Transverse colon (tissue), 4 donors: ENCODE results near the gene OAF. TPM values are rescaled to one million over a fixed set of nuclear protein-coding genes. Genes with fewer than 3 reads are reported as not detected.

Source experiments
- DNase-seq: peaks from one replicate; pipeline ENCODE4 v3.0.0-alpha.2; 2019
- H3K27ac ChIP-seq, 4 donors: fragments of 200-600 bp; sonication (generic); 2 replicates each; pipeline ENCODE4 v1.5.1; 2016 to 2018; ENCODE audit warnings: inconsistent platforms in 4 of 4
- H3K27me3 ChIP-seq: fragments of 200-600 bp; sonication (generic); 2 replicates; pipeline ENCODE4 v1.5.1; 2017; ENCODE audit warnings: inconsistent platforms
- H3K36me3 ChIP-seq, 4 donors: fragments of 200-600 bp; sonication (generic); 2 replicates each; pipeline ENCODE4 v1.5.1; 2017 to 2019; ENCODE audit warnings: inconsistent platforms in 4 of 4
- H3K4me1 ChIP-seq, 4 donors: fragments of 200-600 bp; sonication (generic); 2 replicates each; pipeline ENCODE4 v1.5.1; 2017 to 2020; ENCODE audit warnings: inconsistent platforms in 4 of 4
- H3K4me3 ChIP-seq, 4 donors: fragments of 200-600 bp; sonication (generic); 1 replicate in 1 of 4; 2 replicates in 3 of 4; pipeline versions ENCODE4 v1.5.1 to v1.6.1; 2017 to 2019; ENCODE audit warnings: inconsistent platforms in 4 of 4
- H3K9me3 ChIP-seq, 2 donors: fragments of 200-600 bp; sonication (generic); 2 replicates each; pipeline ENCODE4 v1.5.1; 2017 to 2019; ENCODE audit warnings: inconsistent platforms in 2 of 2
- CTCF ChIP-seq, 5 experiments: fragments of 200-600 bp in 3 of 5; fragments of 450-650 bp in 2 of 5; sonication (generic) in 3 of 5; IDR thresholded peaks; 1 replicate in 2 of 5; 2 replicates in 3 of 5; pipeline ENCODE4 v1.5.1; 2016 to 2017; ENCODE audit warnings: antibody characterized with exemption in 5 of 5, inconsistent platforms in 3 of 5, mild to moderate bottlenecking in 2 of 5, moderate library complexity in 1 of 5
- EP300 ChIP-seq: sonication (generic); formaldehyde crosslinking; IDR thresholded peaks from one replicate; pipeline ENCODE4 v1.6.1; 2017; ENCODE audit warnings: antibody characterized with exemption, low read depth
- POLR2A ChIP-seq: fragments of 450-650 bp; IDR thresholded peaks from one replicate; pipeline ENCODE4 v1.6.1; 2016; ENCODE audit warnings: antibody characterized with exemption, mild to moderate bottlenecking, moderate library complexity
- POLR2AphosphoS5 ChIP-seq, 3 donors: sonication (generic); formaldehyde crosslinking; IDR thresholded peaks; one replicate each; pipeline ENCODE4 v1.6.1; 2016; ENCODE audit warnings: antibody characterized with exemption in 3 of 3
- WGBS, 2 donors: methylation state at CpG; one replicate each; pipeline ENCODE4 v1.1.5; 2018; ENCODE audit warnings: low coverage in 1 of 2; 5-methylcytosine and 5-hydroxymethylcytosine counted together
- in situ Hi-C, 4 donors: fragments of 200-750 bp; cut with MboI; loops; one replicate each; pipeline versions ENCODE4 v1.15.0 to v1.15.1; 2017; ENCODE audit warnings: low sequenced_read_pairs in 3 of 4, low pct_ligation_motif_present in 1 of 4, low pct_unique_long_range_greater_than_20kb in 1 of 4
- intact Hi-C: fragments of 100-400 bp; cut with DNase I; formaldehyde crosslinking; loops from one replicate; pipeline ENCODE4 v1.15.1; 2023; ENCODE audit warnings: low total_unique reads
- total RNA-seq, 4 donors: library from RNA; depleted of rRNA; stranded (reverse); fragments of >200 nt; gene quantifications; one replicate each; pipeline ENCODE4 v1.1.0, GENCODE V29; 2016

OAF gene
- total RNA-seq, 4 donors from 2014 or later: 78.8 to 553 (median 287) TPM

DNA sequence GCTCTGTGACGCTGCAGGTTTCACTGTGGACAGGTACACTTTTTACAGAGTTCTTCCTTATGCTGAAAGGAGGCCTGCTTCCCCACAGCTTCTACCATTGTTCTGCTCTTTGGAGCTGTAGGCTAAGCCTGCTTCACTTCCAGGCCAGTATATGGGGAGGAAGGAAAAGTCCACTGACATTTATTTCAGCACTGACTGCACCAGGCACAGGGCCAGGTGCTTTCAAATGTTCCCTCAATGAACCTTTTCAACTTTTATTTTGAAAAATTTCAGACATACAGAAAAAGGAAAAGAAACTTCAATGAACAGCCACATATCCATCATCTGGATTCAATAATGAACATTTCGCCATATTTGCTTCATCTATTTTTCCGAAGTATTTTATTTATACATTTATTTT is 51.1 kb downstream of the OAF start:
- intact Hi-C loops: no loop called here
- H3K27ac ChIP-seq: no peak overlapping the region
- DNase-seq: no peak
- H3K4me3 ChIP-seq: no peak overlapping the region
- no peaks in the 10 kb centered on the region for H3K4me1 ChIP-seq
- H3K9me3 ChIP-seq: no peaks in the 10 kb centered on the region
- no peak for TF ChIP-seq POLR2A
- TF ChIP-seq CTCF (IDR thresholded peaks at IDR 0.05): no peak
- TF ChIP-seq EP300: no peak
- no peak for TF ChIP-seq POLR2AphosphoS5 (IDR thresholded peaks at IDR 0.05)
- in situ Hi-C loops: no loop called here
- no peaks in the 10 kb centered on the region for H3K36me3 ChIP-seq
- WGBS, 2 donors: 55 to 63% methylated on average over 2 to 3 of the region's 3 CpGs
- peaks cover 27% of the 10 kb centered on the region for H3K27me3 ChIP-seq

- no peak for DNase-seq
- H3K4me1 ChIP-seq: no peaks in the 10 kb centered on the region
- TF ChIP-seq POLR2AphosphoS5 (IDR thresholded peaks at IDR 0.05) (no peak), POLR2A (no peak), CTCF (IDR thresholded peaks at IDR 0.05) (no peak), EP300 (no peak)
- H3K27me3 ChIP-seq: peaks cover 26% of the 10 kb centered on the region
- no peak overlapping the region for H3K27ac ChIP-seq
- intact Hi-C loops: no loop called here
- no peak overlapping the region for H3K4me3 ChIP-seq
- WGBS, 2 donors: 83 to 100% methylated on average over 1 to 2 of the region's 2 CpGs
- H3K9me3 ChIP-seq: no peaks in the 10 kb centered on the region
- in situ Hi-C loops: no loop called here
- H3K36me3 ChIP-seq: no peaks in the 10 kb centered on the region
Observed at GRCh38 chr11:120267319-120267718, 56.5 kb downstream of the OAF start.

DNA sequence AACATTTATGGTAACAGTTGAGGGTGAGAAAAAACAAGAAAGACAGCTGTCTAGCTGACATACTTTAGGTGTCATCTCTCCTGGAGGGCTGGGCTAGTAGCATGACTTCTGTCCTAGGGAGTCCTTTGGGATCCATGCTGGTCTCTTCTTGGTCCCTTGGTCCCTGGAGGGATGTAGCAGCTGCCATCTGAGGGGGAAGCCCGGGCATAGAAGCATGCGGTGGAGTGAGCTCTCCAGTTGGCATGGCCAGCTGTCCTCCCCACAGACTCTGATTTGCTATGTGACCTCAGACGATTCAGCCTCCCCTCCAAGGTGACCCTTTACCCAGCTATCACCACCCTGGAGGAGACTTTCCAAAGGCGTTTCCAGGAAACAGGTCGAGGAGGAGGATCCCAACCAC is 57.9 kb downstream of the OAF start:
- H3K4me3 ChIP-seq: no peak overlapping the region
- H3K9me3 ChIP-seq: no peaks in the 10 kb centered on the region
- intact Hi-C loops (no loop called here), in situ Hi-C loops (no loop called here)
- DNase-seq: no peak
- H3K36me3 ChIP-seq: no peaks in the 10 kb centered on the region
- 54% methylated on average over 5 of the region's 5 CpGs; no CpG with 5 or more reads in 1 of the 2 donors for WGBS, 2 donors
- TF ChIP-seq POLR2AphosphoS5 (IDR thresholded peaks at IDR 0.05) (no peak), POLR2A (no peak), EP300 (no peak), CTCF (IDR thresholded peaks at IDR 0.05) (no peak)
- no peaks in the 10 kb centered on the region for H3K4me1 ChIP-seq
- H3K27me3 ChIP-seq: peaks cover 26% of the 10 kb centered on the region
- no peak overlapping the region for H3K27ac ChIP-seq

GRCh38 chr11:120270386-120270785 is 59.6 kb downstream of the OAF start:
- Histone ChIP-seq H3K27ac (no peak overlapping the region), H3K4me3 (no peak overlapping the region), H3K36me3 (no peaks in the 10 kb centered on the region), H3K27me3 (peaks cover 26% of the 10 kb centered on the region), H3K9me3 (no peaks in the 10 kb centered on the region), H3K4me1 (no peaks in the 10 kb centered on the region)
- intact Hi-C loops: no loop called here
- in situ Hi-C loops: no loop called here
- no peak for DNase-seq
- no peak for TF ChIP-seq CTCF (IDR thresholded peaks at IDR 0.05)
- TF ChIP-seq EP300: no peak
- no peak for TF ChIP-seq POLR2AphosphoS5 (IDR thresholded peaks at IDR 0.05)
- no peak for TF ChIP-seq POLR2A
- WGBS, 2 donors: 67 to 92% methylated on average over 1 of the region's 1 CpG
